HG02970 (cell line): ENCODE measurements around the gene TBC1D10B.
"Not testable (repeated sequence)": the region's sequence is repeated elsewhere in the genome, so short reads cannot be mapped to it uniquely, and the experiment has no call there.

Source experiments
- ATAC-seq: cut with Tn5 transposase; IDR thresholded peaks from one replicate; pipeline ENCODE4 v1.9.1; 2021; ENCODE audit warnings: mild to moderate bottlenecking, moderate library complexity, moderate number of reproducible peaks; ENCODE audit not compliant: unreplicated experiment, low FRiP score

TBC1D10B gene

DNA sequence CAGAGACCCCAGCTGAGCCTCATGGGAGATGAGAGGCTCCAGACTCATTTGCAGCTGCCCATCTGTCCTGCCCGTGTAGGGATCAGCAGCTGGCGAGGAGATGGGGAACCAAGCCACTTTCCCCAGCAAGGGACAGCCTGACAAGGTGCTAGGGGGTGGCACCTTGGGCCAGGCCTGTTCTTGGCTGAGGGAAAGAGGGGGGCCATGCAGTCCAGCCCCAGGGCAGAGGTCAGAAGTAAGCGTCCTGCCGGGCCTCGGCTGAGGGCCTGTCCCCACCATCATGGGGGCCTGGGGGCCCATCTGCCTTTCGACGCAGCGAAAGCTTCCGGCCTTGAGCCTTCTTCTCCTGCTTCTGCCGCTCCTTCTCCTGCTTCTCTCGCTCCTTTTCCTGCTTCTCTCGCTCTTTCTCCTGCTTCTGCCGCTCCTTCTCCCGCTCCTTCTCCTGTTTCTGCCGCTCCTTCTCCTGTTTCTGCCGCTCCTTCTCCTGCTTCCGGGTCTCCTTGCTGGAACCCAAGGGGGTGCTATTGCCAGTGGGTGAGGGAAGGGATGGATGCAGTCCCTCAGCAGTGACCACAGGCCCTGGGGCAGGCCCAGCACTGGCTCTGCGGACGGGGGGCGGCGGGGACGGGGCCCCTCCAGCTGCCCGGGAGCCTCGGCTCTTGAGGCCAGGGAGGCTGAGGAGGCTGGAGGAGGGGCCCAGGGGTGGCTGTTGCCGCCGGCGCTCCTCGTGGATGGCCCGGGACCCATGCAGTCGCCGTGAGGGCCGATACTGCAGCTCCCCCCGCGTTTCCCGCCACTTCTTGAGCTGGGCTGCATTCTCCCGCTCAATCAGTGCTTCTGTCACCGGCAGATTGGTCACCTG, 12.3 kb downstream of the TBC1D10B start:
- ATAC-seq = no peak

DNA sequence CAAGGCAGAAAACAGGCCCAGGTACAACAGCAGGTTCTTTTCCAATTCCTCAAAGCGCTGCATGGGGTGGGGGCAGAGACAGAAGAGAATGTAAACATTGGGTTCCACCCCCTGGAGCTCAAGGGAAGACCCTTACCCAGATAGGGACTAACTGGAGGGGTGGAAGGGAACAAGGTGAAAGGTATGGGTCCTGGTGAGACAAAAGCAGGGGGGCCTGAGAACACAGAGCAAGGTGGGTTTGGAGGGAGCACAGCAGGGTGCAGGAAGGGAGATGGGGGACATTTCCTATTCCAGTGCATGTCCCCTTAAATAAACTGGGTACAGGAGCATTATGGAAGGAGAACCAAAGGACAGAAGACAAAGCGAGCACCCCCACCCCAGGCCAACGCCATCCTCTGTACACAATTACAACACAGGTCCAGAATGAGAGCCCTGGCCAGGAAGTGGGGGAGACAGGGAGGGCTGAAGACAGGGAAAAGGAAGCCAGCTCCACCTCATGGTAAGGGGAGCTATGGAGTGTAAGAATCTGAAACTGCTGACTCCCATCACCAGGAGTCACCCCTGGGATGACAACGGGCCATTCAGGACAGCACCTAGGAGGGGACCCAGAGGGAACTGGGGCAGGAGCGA, 13.1 kb downstream of the TBC1D10B start:
- ATAC-seq = no peak

DNA sequence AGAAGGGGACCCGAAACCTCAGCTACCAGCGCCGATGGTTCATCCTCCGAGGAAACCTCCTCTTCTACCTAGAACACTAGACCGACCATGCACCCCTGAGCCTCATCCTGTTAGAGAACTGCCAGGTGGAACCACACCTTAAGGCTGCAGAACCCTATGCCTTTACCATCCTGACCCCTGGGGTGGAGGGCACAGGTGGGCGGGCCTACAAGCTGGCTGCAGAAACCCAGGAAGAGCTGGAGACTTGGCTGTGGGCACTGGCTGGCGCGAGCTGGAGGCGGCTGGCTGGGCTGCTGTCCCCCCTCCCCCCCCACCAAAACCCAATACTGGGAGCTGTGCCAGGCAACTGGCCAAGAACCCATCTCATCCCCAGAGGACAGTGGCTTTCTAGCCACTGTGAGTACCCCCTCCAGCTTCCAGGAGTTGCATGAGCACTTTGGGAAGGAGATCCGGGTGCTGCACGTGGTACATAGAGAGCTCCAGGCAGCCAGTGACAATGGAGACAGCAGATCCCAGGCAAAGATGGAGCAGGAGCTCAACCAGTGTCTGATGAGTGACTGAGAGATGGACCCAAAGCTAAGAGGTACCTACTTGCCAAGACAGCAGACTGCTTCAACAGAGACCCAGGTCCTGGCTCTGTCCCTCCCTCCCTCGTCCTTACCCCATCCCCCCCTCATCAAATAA, 13.8 kb downstream of the TBC1D10B start:
- no peak for ATAC-seq

DNA sequence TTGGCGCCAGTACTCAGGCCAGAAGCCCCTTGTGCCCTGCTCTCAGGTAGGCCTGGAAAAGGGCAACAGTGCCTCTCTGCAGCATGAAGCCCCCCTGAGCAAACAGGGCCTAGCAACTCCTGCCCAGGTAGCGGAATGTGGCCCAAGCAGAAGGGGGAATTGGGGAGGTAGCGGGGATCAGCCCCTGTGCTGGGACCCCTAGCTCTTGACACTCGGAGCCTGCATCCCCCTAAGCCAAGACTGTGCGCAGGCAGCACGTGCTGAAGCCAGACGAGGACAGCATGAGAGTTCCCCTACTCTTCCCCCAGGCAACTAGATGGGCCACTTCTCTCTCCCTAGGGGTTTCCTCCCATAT, 14.4 kb downstream of the TBC1D10B start:
- no peak for ATAC-seq

DNA sequence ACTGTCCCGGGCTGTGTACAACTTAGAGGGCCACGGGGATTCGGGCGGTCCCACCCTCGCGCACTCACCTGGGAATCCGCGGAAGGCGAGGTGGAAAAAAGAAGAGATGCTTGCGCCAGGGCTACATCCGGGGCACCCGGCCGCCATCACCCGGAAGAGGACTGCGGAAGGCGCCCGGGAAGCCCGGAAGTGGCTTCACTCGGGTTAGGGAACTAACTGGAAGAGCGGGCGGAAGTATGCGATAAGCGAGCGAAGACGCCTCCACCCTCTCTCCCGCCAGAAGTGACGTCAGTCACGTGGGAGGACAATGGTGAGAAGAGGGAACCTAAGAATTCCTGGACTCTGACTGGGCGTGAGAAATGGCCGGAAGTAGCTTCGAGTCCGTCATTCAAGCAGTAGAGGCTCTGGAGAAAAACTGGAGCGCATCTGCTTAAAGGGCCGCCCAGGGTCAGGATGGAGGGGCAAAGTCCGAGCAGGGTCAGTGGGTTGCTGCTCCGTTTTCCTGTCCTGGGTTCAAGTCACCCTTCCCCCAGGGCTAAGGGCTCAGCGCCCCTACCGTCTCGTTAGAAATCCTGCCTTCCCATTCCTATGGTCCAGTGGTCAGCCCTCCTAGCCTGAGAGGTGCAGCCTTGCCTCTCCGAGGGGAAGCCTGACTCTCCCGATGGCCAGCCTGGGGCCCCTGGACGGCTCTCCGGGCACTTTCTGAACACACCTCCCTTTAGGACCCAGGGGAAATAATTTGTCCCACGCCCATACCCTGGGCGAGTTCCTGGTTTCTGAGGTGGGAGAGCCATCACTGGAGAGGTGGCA, 14.9 kb downstream of the TBC1D10B start, which contains the start of gene CD2BP2:
CD2BP2 (minus strand) TSS at position 165 of the 810 bp plus-strand sequence. CDS start 627 bp downstream, outside the sequence.
- ATAC-seq = peak; percentile 63

DNA sequence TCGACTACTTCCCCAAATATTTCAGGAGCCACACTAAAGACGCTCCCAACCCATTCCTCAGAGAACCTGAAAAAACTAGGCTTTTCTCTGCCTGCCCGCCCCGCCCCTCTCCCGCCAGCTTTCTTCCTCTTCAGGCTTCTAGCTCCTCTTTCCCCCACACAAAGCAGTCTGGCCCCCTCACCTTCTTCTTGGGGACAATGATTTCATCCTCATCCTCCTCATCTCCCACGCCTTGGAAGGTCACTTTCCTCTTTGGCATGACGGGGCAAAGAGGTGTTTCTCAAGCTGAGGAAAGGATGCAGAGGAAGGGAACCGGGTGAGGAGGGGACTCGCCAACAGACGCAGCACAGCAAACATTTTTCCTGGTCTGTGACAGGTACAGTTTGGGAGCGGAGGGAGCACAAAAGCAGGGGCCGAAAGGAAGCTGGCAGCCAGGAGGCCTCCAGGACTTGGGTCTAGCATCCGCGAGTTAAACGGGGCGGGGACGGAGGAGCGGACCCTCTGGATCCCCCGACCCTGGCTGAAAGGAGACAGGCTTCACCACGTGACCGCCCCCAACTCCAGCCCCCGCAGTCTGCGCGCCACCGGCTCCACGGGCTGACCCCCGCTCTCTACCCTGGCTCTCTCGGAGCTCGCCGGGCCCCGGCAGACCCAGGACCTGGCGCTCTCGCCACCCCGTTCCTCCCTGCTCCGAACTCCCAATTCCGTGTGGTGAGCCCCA, 15.7 kb downstream of the TBC1D10B start:
- ATAC-seq = peak; percentile 10

DNA sequence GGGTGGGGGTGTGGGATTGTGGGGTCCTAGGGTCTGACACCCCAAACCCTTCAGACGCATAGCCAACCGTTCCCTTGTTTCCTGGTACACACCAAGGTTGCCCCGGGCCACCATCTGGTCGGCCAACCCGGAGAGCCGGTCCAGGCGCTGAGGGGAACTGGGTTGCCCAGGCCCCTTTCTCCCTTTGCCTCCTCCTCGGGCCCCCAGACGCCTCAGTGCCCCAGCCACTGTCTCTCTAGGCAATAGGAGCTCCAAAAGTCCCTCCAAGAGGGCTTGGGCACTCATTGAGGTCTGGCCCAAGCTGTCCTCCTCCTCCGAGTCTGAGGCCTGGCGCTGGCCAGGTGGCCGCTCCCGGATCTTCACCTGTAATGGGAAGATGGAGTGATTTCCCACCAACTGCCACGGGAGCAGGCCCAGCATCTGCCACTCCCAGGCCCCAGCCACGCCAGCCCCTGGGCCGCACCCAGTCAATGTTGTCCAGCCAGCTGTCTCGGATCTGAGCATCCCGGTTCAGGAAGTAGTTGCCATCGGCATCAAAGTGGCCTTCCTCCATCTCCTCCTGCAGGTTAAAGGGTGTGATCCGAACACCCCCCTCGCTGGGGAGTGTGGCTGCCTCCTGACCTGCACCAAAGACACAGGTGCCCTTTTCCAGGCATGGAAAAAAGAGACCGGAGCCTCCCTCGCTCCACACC, 16.7 kb downstream of the TBC1D10B start:
- ATAC-seq = no peak

DNA sequence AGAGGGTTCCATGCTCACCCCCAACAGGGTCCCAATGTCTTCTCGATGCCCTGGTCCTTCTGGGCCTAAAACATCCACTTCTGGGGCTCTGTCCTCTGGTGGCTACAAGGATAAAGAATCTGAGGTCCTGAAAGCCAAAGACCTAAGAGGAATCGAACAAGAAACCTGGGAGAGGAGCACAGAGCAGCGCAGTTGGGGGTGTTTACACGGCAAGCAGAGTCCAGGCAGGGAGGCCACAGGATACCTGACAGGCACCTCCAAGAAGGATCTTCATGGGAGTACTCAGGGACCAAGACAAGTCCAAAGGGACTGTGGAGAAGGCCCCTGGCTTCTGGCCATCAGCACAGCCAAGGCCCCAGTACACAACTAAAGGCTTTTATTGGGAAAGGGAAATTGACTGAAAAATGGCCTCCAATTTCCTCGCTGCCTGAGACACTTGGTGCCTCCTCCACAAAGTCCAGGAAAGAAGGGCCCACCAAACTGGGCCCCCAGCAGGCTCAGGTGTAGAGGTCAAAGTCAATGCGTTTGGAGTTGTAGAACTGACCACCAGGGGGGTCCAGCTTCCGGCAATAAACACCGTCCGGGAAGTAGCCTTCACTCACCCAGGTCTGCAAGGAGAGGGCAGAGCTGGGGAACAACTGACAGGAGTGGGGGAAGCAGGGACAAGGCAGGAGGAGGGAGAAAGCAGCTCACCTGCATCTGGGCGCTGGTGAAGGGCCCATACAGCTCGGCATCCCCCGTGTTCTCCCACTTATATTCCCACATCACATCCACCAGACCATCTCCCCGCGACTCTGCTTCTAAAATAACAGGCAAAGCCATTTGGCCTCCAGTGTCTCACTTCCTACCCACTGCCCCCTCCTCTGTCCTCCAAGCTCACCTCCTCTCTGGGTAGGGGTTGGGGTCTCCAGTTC, 17.5 kb downstream of the TBC1D10B start:
- no peak for ATAC-seq

DNA sequence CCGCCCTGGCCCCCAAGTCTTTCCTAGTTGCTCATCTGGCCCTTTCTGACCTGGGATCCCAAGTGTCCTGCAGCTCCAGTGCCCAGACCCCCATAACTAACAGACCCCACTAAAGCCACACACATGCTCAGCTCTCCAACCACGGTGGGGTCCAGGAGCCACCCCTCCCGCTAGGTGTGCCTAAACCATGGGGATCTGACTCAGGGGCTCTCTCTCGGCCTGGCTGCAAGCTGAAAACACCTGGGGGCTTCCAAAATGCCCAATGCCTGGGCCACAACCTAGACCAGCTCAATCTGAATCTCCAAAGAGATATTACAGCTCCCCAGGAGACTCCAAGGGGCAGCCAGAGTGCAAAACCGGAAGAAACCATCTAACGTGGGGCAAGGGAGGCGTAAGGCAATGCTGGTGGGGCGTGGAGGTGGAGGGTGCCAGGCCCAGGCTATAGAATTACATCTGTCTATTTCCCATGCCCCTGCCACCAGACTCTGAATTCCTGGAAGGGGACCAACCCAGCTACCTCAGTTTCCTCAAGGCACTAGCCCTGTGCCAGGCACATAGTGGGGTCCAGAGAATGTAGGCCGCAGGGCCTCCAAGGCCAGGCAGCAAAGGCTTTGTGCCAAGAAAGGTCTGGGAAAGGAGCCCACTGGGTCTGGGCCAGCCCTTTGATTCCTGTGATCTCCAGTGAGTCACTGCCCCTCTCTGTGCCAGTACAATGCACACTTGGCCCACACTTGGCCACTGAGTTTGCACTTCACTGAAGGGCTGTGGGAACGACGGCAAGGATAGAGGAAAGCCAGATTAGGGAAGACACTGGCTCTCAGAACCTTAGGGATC, 18.5 kb downstream of the TBC1D10B start:
- no peak for ATAC-seq

DNA sequence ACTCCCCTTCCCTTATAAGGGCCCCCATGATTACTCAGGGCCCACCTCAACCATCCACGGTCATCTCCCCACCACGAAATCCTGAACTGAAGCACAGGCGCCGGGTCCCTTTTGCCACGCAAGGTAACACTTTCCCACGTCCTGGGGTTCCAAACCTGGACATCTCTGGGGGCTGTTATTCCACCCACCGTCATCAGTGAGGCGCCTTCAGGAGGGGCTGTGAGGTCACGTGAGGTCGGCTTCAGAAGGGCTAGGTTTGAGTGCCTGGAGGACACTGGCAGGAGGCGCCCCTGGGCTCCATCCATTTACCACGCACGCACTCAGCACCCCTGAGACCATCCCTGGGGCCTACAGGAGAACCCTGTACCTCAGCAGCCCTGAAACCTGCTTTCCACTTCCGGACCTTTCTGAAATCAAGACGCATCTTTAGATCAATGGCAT, 19.3 kb downstream of the TBC1D10B start:
- no peak for ATAC-seq

DNA sequence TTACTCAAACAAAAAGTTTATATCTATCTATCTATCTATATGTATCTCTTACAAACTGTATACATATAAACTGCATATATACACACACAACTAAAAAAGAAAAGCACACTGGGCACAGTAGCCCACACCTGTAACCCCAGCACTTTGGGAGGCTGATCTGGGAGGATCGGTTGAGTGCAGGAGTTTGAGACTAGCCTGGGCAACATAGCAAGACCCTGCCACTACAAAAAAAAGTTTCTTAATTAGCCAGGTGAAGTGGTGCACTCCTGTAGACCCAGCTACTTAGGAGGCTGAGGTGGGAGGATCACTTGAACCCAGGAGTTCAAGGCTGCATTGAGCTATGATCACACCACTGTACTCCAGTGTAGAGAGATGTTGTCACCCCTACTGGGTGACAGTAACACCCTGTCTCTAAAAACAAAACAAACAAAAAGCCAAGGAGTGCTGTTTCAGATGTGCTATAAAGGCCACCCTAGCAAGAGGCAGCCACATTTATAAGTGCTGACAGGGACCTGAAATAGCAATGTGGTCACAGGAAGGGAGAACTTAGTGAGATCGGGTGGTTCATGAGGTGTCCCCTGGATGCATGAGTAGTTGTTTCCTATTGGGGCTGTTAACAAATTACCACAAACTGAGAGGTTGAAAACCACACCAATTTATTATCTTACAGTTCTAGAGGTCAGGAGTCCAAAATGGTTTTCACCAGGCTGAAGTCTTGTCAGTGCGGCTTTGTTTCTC, 20.0 kb downstream of the TBC1D10B start:
- ATAC-seq = no peak

DNA sequence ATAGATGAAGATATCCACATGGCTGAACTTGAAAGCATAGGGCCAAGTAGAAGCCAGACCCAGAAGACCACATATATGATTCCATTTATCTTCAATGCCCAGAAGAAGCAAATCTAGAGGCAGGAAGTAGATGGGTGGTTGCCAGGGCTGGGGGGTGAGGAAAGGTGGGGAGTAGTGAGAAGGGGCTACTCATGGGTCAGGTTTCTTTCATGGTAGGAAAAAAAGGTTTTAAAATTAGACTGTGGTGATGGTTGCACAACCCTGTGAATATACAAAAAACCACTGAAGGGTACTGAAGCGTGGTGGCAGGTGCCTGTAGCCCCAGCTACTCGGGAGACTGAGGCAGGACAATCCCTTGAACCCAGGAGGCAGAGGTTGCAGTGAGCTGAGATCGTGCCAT, 20.6 kb downstream of the TBC1D10B start:
- ATAC-seq = no peak

DNA sequence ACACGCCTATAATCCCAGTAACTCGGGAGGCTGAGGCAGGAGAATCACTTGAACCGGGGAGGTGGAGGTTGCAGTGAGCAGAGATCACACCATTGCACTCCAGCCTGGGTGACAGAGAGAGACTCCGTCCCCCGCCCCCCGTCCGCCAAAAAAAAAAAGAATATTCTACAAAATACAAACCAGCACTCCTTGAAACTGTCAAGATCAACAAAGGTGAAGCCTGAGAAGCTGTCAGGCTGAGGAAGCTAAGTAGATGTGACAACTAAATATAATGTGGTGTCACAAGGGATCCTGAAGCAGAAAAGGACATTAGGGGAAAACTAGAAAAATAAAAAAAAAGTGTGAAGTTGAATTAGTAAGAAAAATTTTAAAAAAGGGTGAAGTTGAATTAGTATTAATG, 21.4 kb downstream of the TBC1D10B start:
- no peak for ATAC-seq

DNA sequence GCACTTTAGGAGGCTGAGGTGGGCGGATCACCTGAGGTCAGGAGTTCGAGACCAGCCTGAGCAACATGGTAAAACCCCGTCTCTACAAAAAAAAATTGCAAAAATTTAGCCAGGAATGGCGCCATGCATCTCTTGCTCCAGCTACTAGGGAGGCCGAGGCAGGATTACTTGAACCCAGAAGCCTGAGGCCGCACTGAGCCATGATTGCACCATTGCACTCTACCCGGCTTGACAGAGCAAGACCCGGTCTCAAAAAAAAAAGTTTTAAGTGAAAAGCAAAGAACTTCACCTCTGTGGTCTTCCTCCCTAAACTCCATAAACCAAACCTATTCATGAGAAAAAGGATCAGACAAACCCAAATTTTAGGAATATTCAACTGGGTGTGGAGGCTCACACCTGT, 22.2 kb downstream of the TBC1D10B start:
- no peak for ATAC-seq

DNA sequence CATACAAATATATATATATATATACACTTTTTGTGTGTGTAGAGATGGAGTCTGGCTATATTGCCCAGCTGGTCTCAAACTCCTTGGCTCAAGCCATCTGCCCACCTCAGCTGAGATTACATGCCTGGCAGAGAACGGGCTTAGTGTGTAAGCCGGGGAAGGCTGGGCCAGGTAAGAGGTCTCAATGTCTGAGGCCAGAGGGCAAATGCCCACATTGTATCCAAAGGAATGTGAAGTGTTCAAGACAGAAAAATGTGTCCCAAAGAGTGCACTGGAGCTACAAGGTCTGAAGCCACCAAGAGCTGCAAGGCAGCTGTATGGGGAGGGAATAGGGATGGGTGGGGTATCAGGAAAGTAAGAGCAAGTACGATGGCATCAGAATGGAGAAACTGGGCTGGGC, 24.0 kb downstream of the TBC1D10B start:
- no peak for ATAC-seq

DNA sequence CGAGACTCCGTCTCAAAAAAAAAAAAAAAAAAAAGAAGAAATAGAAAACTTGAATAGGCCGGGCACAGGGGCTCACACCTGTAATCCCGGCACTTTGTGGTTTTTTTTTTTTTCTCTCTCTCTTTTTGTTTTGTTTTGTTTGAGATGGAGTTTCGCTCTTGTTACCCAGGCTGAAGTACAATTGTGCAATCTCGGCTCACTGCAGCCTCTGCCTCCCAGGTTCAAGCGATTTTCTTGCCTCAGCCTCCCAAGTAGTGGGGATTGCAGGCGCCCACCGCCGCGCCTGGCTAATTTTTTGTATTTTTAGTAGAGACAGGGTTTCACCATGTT, 26.8 kb downstream of the TBC1D10B start:
- not testable (repeated sequence) for ATAC-seq
